Measurements from ENCODE around the gene FOXP1. TPM values are rescaled to one million over a fixed set of nuclear protein-coding genes. Genes with fewer than 3 reads are reported as not detected.

Gene FOXP1
- total RNA-seq, 2 donors from 2014 or later, result 377 to 395 TPM

- H3K27ac Mint-ChIP-seq, result no peak overlapping the region
- DNase-seq (no peak), ATAC-seq (no peak)
- no peaks in the 10 kb centered on the region for H3K9me3 ChIP-seq (ENCODE audit: control insufficient read depth, low read length, poor library complexity, severe bottlenecking)
- no peak overlapping the region for H3K4me3 Mint-ChIP-seq
- peaks cover 2% of the 10 kb centered on the region for H3K36me3 Mint-ChIP-seq (ENCODE audit: low read depth)
- H3K4me1 Mint-ChIP-seq, result peaks cover 13% of the 10 kb centered on the region
- no peaks in the 10 kb centered on the region for H3K27me3 Mint-ChIP-seq
Measured at GRCh38 chr3:71602256-71602655, 18.7 kb upstream of the FOXP1 start.

DNA sequence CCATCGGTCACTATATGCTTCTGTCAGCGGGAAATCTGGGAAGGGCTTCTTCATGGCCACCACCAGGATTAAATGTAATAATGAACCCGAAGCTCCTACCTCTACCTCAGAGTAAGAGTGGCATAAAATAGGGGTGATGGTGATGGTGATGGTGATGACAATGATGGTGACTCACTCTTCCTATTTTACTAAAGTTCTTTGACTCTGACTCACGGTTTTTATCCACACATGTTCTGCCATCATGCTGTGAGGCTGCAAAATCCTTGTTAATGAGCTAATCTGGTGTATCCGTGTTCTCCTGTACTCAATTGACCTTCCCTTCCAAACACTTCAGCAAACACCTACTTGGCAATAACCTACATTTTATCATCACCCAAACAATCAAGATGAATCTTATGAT lies 18.3 kb upstream of the FOXP1 start:
- H3K36me3 Mint-ChIP-seq (ENCODE audit: low read depth), result peaks cover 2% of the 10 kb centered on the region
- no peak for DNase-seq
- no peaks in the 10 kb centered on the region for H3K27me3 Mint-ChIP-seq
- H3K27ac Mint-ChIP-seq, result no peak overlapping the region
- no peak for ATAC-seq
- H3K9me3 ChIP-seq (ENCODE audit: control insufficient read depth, low read length, poor library complexity, severe bottlenecking), result no peaks in the 10 kb centered on the region
- no peak overlapping the region for H3K4me3 Mint-ChIP-seq
- peaks cover 13% of the 10 kb centered on the region for H3K4me1 Mint-ChIP-seq

GRCh38 chr3:71600646-71601288 lies 17.2 kb upstream of the FOXP1 start:
- DNase-seq (no peak), ATAC-seq (no peak)
- Mint-ChIP-seq H3K36me3 (ENCODE audit: low read depth) (peaks cover 5% of the 10 kb centered on the region), H3K4me1 (peaks cover 13% of the 10 kb centered on the region), H3K4me3 (no peak overlapping the region), H3K27ac (no peak overlapping the region), H3K27me3 (no peaks in the 10 kb centered on the region)
- no peaks in the 10 kb centered on the region for H3K9me3 ChIP-seq (ENCODE audit: control insufficient read depth, low read length, poor library complexity, severe bottlenecking)

DNA sequence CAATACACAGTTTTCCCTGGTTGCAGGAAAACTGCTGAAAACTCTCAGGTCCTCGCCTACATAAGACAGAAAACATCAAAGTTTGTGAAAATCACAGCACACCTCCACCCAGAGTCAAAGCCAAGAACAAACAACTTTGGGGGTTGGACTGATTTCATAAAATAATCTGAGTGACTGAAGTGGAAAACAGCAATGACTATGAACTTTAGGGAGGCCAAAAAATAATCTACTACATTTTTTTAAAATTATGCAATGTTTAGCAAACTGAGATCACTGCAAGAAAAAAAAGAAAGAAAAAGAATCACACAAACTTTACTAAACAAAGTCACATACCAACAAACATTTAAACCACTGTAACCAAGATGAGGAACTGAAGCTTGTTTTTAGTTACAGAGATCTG lies 15.9 kb upstream of the FOXP1 start:
- H3K27me3 Mint-ChIP-seq, result no peaks in the 10 kb centered on the region

DNA sequence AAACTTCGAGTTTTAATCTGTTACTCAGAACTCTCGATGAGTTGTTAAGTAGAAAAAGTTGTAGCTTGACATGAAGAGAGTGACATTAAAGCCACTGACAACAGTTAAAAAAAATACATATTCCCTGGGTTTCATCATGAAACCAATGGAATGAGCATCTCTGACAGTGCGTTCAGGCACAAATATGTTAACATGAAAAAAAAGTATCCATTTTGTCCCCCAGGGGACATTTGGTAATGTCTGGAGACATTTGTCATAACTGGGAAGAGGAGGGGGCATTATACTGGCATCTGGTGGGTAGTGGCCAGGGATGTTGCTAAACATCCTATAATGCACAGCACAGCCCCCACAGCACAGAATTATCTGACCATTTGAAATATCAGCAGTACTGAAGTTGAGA lies 14.8 kb upstream of the FOXP1 start:
- Mint-ChIP-seq H3K4me3 (no peak overlapping the region), H3K27ac (no peak overlapping the region), H3K4me1 (peaks cover 9% of the 10 kb centered on the region), H3K36me3 (ENCODE audit: low read depth) (peaks cover 5% of the 10 kb centered on the region), H3K27me3 (no peaks in the 10 kb centered on the region)
- ATAC-seq (no peak), DNase-seq (no peak)
- no peaks in the 10 kb centered on the region for H3K9me3 ChIP-seq (ENCODE audit: control insufficient read depth, low read length, poor library complexity, severe bottlenecking)

More for the DNA sequence above, 15.9 kb upstream of the FOXP1 start:
- DNase-seq (no peak), ATAC-seq (no peak)
- H3K36me3 Mint-ChIP-seq (ENCODE audit: low read depth), result peaks cover 5% of the 10 kb centered on the region
- peaks cover 11% of the 10 kb centered on the region for H3K4me1 Mint-ChIP-seq
- H3K4me3 Mint-ChIP-seq, result no peak overlapping the region
- H3K9me3 ChIP-seq (ENCODE audit: control insufficient read depth, low read length, poor library complexity, severe bottlenecking), result no peaks in the 10 kb centered on the region
- no peak overlapping the region for H3K27ac Mint-ChIP-seq

GRCh38 chr3:71597286-71597685 lies 13.8 kb upstream of the FOXP1 start:
- DNase-seq (no peak), ATAC-seq (no peak)
- peaks cover 5% of the 10 kb centered on the region for H3K36me3 Mint-ChIP-seq (ENCODE audit: low read depth)
- peaks cover 8% of the 10 kb centered on the region for H3K4me1 Mint-ChIP-seq
- H3K27ac Mint-ChIP-seq, result no peak overlapping the region
- H3K4me3 Mint-ChIP-seq, result no peak overlapping the region
- H3K9me3 ChIP-seq (ENCODE audit: control insufficient read depth, low read length, poor library complexity, severe bottlenecking), result no peaks in the 10 kb centered on the region
- H3K27me3 Mint-ChIP-seq, result no peaks in the 10 kb centered on the region

- no peak for DNase-seq
- Mint-ChIP-seq H3K4me3 (no peak overlapping the region), H3K27me3 (no peaks in the 10 kb centered on the region), H3K36me3 (ENCODE audit: low read depth) (peaks cover 3% of the 10 kb centered on the region), H3K4me1 (peaks cover 5% of the 10 kb centered on the region), H3K27ac (no peak overlapping the region)
- no peak for ATAC-seq
- no peaks in the 10 kb centered on the region for H3K9me3 ChIP-seq (ENCODE audit: control insufficient read depth, low read length, poor library complexity, severe bottlenecking)
Measured at GRCh38 chr3:71593106-71593505, 9.6 kb upstream of the FOXP1 start.

- no peak overlapping the region for H3K27ac Mint-ChIP-seq
Measured at GRCh38 chr3:71591101-71591500, 7.6 kb upstream of the FOXP1 start.

DNA sequence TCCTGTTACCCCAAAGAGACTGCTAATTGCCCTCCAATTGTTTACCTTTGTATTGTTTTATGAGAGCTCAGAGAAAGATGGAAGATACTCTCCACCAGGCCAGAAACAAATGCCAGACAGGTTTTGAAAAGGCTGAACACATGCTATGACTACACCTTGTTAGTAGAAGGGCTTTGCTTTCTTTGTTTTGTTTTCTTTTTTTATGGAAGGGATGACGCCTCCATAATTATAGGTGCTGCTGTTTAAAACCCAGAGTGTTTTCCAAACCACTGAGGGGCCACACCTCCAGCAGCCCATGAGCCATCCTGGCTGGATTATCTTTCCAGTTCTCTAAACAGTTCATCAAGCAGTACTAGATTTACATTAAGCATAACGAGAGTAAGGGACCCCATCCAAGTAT lies 5.6 kb upstream of the FOXP1 start:
- H3K36me3 Mint-ChIP-seq (ENCODE audit: low read depth), result no peaks in the 10 kb centered on the region
- ATAC-seq, result no peak
- H3K27ac Mint-ChIP-seq, result no peak overlapping the region
- H3K27me3 Mint-ChIP-seq, result no peaks in the 10 kb centered on the region
- H3K4me3 Mint-ChIP-seq, result no peak overlapping the region
- peaks cover 19% of the 10 kb centered on the region for H3K4me1 Mint-ChIP-seq
- no peak for DNase-seq
- H3K9me3 ChIP-seq (ENCODE audit: control insufficient read depth, low read length, poor library complexity, severe bottlenecking), result no peaks in the 10 kb centered on the region

More at GRCh38 chr3:71591101-71591500, 7.6 kb upstream of the FOXP1 start:
- H3K27me3 Mint-ChIP-seq, result no peaks in the 10 kb centered on the region
- DNase-seq (no peak), ATAC-seq (no peak)
- H3K36me3 Mint-ChIP-seq (ENCODE audit: low read depth), result peaks cover under 1% of the 10 kb centered on the region
- no peak overlapping the region for H3K4me3 Mint-ChIP-seq
- peaks cover 9% of the 10 kb centered on the region for H3K4me1 Mint-ChIP-seq
- no peaks in the 10 kb centered on the region for H3K9me3 ChIP-seq (ENCODE audit: control insufficient read depth, low read length, poor library complexity, severe bottlenecking)

DNA sequence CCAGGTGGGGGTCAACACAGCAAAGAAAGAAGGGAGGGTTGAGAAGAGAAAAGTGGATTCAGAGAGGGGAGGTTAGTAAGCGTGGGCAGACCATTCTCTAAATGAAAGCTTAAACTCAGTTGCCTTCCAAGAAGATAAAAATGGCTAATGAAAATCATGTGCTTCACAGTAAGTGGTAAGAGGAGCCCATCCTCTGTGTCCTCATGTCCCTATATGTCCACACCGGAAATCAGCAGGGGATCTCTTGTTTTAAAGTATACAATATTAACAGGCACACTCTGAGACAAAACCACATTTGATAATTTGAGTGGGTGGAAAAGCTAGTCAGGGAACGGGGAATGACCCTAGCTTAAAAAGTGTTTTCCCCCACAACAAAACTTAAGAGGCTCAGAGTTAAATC lies 4.4 kb upstream of the FOXP1 start:
- H3K27ac Mint-ChIP-seq, result no peak overlapping the region
- peaks cover 22% of the 10 kb centered on the region for H3K4me1 Mint-ChIP-seq
- H3K27me3 Mint-ChIP-seq, result no peaks in the 10 kb centered on the region
- ATAC-seq, result no peak
- no peaks in the 10 kb centered on the region for H3K9me3 ChIP-seq (ENCODE audit: control insufficient read depth, low read length, poor library complexity, severe bottlenecking)
- DNase-seq, result no peak
- H3K4me3 Mint-ChIP-seq, result no peak overlapping the region
- peaks cover 3% of the 10 kb centered on the region for H3K36me3 Mint-ChIP-seq (ENCODE audit: low read depth)

- Mint-ChIP-seq H3K4me3 (no peak overlapping the region), H3K27me3 (no peaks in the 10 kb centered on the region), H3K36me3 (ENCODE audit: low read depth) (peaks cover 5% of the 10 kb centered on the region), H3K27ac (peak overlapping the region; percentile 8), H3K4me1 (peaks cover 27% of the 10 kb centered on the region)
- ATAC-seq (no peak), DNase-seq (no peak)
- H3K9me3 ChIP-seq (ENCODE audit: control insufficient read depth, low read length, poor library complexity, severe bottlenecking), result no peaks in the 10 kb centered on the region
Measured at GRCh38 chr3:71586810-71587242, 3.3 kb upstream of the FOXP1 start.

GRCh38 chr3:71585887-71586809 lies 2.6 kb upstream of the FOXP1 start:
- H3K27me3 Mint-ChIP-seq, result no peaks in the 10 kb centered on the region

GRCh38 chr3:71585131-71585530 lies 1.6 kb upstream of the FOXP1 start:
- ATAC-seq (no peak), DNase-seq (no peak)
- peak overlapping the region; percentile 95 for H3K27ac Mint-ChIP-seq
- H3K9me3 ChIP-seq (ENCODE audit: control insufficient read depth, low read length, poor library complexity, severe bottlenecking), result no peaks in the 10 kb centered on the region
- H3K36me3 Mint-ChIP-seq (ENCODE audit: low read depth), result peaks cover 5% of the 10 kb centered on the region
- peaks cover 34% of the 10 kb centered on the region for H3K4me1 Mint-ChIP-seq
- H3K4me3 Mint-ChIP-seq, result peak overlapping the region; percentile 98
- H3K27me3 Mint-ChIP-seq, result no peaks in the 10 kb centered on the region

More at GRCh38 chr3:71585887-71586809, 2.6 kb upstream of the FOXP1 start:
- H3K4me1 Mint-ChIP-seq, result peaks cover 30% of the 10 kb centered on the region
- peak overlapping the region; percentile 8 for H3K27ac Mint-ChIP-seq
- H3K9me3 ChIP-seq (ENCODE audit: control insufficient read depth, low read length, poor library complexity, severe bottlenecking), result no peaks in the 10 kb centered on the region
- peak in 1 of 3 donors; percentile 6 for DNase-seq
- H3K36me3 Mint-ChIP-seq (ENCODE audit: low read depth), result peaks cover 5% of the 10 kb centered on the region
- no peak for ATAC-seq
- peak overlapping the region; percentile 31 for H3K4me3 Mint-ChIP-seq
